ENCODE data around the gene TALDO1.
A peak's percentile ranks its signal among the peaks of the same experiment; 100 is the strongest.

The TALDO1 gene

DNA sequence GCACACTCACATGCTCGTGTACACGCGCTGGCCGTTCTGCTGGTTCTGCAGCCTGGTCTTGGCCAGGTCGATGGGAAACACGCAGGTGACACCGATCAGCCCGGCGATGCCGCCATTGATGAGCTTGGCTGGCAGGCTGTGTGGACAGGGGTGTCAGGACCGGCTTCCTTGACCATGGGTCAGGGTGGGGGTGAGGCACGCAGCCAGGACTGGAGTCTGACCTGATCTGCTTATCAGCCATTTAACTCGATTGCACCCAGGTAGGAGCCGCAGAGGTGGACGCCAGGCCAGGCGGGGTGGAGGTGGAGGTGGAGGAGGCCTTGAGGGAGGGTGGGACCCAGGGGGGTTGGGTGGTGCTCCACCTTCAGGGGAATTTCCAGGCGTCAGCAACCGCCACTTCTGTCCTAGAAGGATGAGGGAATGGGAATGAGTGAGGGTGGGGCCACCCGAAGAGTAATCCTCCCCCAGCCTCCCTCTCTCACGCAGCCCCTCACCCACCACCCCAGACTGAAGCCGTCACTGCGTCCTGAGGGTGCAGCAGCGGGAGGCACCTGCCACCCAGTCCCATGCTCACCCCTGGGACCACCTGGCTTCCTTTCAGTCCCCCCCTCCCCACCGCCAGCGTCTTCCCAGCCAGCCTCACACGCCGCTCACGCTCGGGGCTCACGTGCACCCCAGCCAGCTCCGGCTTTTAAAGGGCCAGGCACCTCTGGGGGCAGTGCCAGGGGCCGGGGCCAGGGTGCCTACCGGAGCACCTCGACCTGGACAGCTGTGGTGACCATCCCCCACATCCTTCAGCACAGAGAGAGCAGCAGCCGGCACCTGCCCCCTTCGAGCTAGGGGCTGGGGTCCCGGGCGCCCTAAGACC, 47.7 kb downstream of the TALDO1 start:
- Histone ChIP-seq H3K27me3 (ENCODE audit: control insufficient read depth, insufficient read depth, low read length) (no peaks in the 10 kb centered on the region), H3K27ac (ENCODE audit: low read length) (no peak overlapping the region), H3K4me3 (ENCODE audit: low read length) (no peak overlapping the region), H3K9me3 (ENCODE audit: control insufficient read depth, low read depth, low read length) (no peaks in the 10 kb centered on the region), H3K9ac (ENCODE audit: low read length) (no peak overlapping the region), H3K36me3 (ENCODE audit: control insufficient read depth, low read depth, low read length) (peaks cover 4% of the 10 kb centered on the region), H3K4me1 (ENCODE audit: control insufficient read depth, low read depth, low read length) (peaks cover 11% of the 10 kb centered on the region)

DNA sequence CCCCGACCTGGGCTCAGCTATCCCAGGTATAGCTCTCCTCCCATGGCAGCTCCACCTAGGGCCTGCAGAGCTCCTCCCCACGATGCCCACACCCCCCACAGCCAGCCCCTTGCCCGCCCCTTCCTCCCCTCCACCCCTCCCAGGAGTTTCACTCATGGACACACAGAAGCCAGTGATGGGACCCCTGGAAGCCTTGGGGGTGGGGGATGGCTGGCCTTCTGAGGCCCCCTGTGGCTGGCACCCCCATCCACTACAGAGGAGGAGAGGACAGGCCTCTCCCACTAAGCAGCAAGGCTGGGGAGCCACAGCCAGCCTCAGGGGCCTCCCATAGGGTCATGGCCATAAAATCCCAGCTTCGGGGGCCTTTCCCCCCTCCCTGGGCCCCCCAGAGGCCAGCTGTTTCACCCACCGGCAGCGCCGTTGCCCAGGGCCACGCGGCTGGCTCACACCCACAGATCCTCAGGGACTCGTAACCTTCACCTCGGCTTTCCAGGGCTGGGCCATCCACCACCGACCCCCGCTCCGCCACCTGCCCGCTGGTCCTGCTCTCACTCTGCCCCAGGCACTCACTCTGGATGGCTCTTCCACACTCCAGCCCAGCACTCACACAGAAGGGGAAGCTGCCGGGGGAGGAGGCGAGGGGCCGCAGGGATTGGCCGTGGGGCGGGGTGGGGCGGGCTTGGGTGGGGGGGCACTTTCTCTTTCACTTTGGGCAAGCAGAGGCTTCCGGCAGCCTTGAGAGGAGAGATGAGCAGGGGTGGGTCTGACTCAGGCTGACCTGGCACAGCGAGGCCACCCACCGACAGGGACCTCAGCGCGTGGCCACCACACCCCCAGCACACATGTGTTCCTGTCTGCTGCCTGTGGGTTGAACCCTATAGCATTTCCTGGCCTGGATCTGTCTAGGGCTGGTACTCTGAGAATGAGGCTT, 48.6 kb downstream of the TALDO1 start:
- Histone ChIP-seq H3K9ac (ENCODE audit: low read length) (no peak overlapping the region), H3K9me3 (ENCODE audit: control insufficient read depth, low read depth, low read length) (no peaks in the 10 kb centered on the region), H3K4me3 (ENCODE audit: low read length) (peak overlapping the region; percentile 21), H3K4me1 (ENCODE audit: control insufficient read depth, low read depth, low read length) (peaks cover 6% of the 10 kb centered on the region), H3K27ac (ENCODE audit: low read length) (no peak overlapping the region), H3K27me3 (ENCODE audit: control insufficient read depth, insufficient read depth, low read length) (no peaks in the 10 kb centered on the region), H3K36me3 (ENCODE audit: control insufficient read depth, low read depth, low read length) (peaks cover 4% of the 10 kb centered on the region)

DNA sequence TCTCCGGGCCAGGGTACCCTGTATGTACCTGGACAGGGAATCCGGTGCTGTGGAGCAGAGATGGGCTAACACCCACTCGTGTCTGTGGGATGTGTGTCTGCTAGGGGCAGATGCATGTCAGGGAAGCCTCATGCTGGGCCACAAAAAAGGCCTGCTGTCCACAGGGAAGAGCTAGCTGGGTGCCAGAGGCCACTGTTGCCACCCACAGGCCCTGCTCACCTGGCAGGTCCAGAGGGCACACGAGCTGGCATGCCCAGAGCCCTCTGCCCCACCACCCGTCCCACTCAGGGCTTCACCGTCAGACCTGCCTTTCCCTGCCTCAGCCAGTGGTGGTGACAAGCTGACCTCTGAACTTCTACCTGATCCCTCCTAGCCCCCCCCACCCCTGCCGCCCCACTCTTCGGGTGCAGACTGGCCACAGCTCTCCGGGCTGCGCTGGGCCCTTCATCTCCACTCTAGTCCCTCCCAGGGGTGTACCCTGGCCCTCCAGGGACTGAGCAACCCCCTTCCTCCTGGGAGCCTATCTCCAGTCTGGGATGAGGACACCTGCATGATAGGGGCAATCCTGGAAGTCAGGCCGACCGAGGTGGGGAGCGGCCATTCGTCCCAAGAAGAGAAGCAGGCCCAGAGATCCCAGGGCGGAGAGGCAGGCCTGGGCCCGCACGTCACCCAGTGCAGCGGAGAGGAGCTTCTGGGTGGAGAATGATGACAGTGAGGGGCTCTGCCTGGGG, 49.5 kb downstream of the TALDO1 start:
- Histone ChIP-seq H3K36me3 (ENCODE audit: control insufficient read depth, low read depth, low read length) (peaks cover 4% of the 10 kb centered on the region), H3K4me3 (ENCODE audit: low read length) (peak overlapping the region; percentile 65), H3K4me1 (ENCODE audit: control insufficient read depth, low read depth, low read length) (peaks cover 4% of the 10 kb centered on the region), H3K9me3 (ENCODE audit: control insufficient read depth, low read depth, low read length) (no peaks in the 10 kb centered on the region), H3K9ac (ENCODE audit: low read length) (peak overlapping the region; percentile 87), H3K27me3 (ENCODE audit: control insufficient read depth, insufficient read depth, low read length) (no peaks in the 10 kb centered on the region), H3K27ac (ENCODE audit: low read length) (no peak overlapping the region)

DNA sequence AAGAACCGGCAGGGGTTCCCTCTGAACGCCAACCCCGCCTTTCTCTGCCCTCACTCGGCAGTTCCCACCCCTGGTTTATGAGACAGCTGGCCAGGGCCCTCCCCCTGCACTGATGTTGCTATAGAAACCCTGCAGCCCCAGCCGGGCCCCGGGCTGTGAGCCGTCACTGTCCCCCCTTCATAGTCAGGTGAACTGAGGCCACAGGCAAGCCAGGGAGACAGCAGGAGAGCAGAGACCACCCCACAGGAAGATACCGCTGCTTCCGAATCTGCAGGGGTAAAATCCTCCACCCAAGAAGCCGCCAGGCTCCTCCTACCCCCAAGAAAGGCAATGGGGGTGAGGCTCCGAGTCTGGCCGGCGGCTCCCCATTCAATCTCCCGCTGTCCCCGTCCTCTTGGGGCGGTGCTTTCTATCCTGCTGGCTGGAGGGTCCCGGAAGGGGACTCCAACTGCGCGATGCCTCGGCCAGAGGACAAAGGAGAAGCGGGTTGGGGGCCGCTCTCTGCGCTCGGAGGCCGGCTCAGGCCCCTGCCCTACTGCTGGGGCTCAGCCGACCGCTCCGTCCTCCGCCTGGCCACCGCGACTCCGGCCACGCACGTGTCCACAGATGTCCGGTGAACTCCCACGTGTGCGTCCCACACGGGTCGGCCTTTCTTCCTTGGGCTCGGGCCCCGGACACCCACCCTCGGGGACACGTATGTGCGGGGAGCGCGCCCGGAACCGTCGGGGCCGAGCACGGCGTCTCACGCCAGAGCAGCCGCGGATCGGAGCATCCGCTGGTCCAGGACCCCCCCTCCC, 50.2 kb downstream of the TALDO1 start:
- Histone ChIP-seq H3K36me3 (ENCODE audit: control insufficient read depth, low read depth, low read length) (peaks cover 5% of the 10 kb centered on the region), H3K4me3 (ENCODE audit: low read length) (peak overlapping the region; percentile 65), H3K27me3 (ENCODE audit: control insufficient read depth, insufficient read depth, low read length) (no peaks in the 10 kb centered on the region), H3K27ac (ENCODE audit: low read length) (no peak overlapping the region), H3K4me1 (ENCODE audit: control insufficient read depth, low read depth, low read length) (peaks cover 4% of the 10 kb centered on the region), H3K9ac (ENCODE audit: low read length) (peak overlapping the region; percentile 87), H3K9me3 (ENCODE audit: control insufficient read depth, low read depth, low read length) (no peaks in the 10 kb centered on the region)

DNA sequence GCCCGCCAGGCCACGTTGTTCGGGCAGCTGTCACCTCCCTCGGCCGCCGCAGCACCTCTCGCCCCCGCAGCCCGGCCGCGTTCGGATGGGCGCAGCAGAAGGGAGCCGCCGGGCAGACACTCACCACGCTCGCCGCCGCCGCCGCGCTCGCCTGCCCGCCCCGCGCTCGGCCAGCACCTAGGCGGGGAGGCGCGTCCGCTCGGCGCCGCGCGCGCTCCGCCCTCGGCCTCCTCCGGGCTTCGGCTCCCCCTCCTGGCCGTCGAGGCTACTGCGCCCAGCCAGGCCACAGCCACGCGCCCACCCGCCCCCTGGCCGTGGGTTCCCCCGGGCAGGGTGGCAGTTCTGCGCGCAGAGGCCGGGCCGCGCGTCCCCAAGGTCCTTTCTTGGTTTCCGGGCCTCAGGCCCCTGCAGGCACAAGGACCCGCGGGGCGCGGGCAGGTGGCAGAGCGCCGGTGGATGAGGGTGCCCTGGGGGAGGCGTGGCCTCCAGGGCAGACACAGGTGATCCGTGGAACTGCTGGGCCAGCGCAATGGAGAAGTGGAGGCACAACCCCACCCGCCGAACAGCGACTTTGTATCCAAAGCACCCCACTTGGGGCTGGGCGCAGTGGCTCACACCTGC, 50.9 kb downstream of the TALDO1 start, which contains the start of gene SLC25A22:
Gene SLC25A22 (minus strand): TSS at position 189 of the 621 bp plus-strand sequence. CDS start 3,275 bp downstream, outside the sequence.
- Histone ChIP-seq H3K36me3 (ENCODE audit: control insufficient read depth, low read depth, low read length) (peaks cover 5% of the 10 kb centered on the region), H3K27ac (ENCODE audit: low read length) (no peak within 1 kb of the TSS), H3K4me1 (ENCODE audit: control insufficient read depth, low read depth, low read length) (peaks cover 4% of the 10 kb centered on the region)

DNA sequence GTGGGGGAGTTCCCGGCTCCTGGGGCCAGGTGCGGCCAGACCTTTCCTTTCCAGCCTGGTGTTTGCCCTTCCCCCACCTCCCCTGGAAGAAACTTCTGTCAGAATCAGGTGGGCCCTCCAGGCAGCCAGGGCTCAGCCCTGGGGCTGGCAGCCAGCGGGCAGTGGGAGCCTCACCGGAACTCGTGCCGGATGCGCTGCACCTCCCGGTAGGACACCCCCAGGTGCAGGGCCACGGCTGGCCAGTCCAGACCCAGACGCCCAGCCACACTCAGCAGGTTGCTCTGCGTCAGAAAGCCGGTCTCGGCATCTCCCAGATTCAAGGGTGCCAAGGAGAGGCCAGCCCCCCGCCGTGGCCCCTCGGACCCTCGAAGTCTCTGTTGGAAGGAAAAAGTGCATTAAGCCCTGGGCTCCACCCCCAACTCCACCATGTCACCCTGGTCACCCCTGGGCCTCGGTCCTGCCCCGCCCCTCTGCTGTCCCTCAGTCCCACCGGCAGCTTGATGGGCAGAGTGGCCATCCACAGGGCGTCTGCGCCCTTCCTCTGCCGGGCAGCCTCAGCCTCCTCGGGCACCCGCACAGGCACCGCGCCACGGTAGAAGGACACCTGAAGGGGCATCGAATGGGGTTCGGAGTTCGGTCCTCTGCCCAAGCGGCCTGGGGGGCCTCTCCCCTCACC, 52.5 kb downstream of the TALDO1 start:
- peaks cover 5% of the 10 kb centered on the region for H3K36me3 ChIP-seq (ENCODE audit: control insufficient read depth, low read depth, low read length)
- peaks cover 10% of the 10 kb centered on the region for H3K4me1 ChIP-seq (ENCODE audit: control insufficient read depth, low read depth, low read length)
- H3K9ac ChIP-seq (ENCODE audit: low read length), result no peak overlapping the region
- no peak overlapping the region for H3K27ac ChIP-seq (ENCODE audit: low read length)
- no peaks in the 10 kb centered on the region for H3K9me3 ChIP-seq (ENCODE audit: control insufficient read depth, low read depth, low read length)
- no peaks in the 10 kb centered on the region for H3K27me3 ChIP-seq (ENCODE audit: control insufficient read depth, insufficient read depth, low read length)
- no peak overlapping the region for H3K4me3 ChIP-seq (ENCODE audit: low read length)

More for the DNA sequence above, 50.9 kb downstream of the TALDO1 start, which contains the start of gene SLC25A22:
- Histone ChIP-seq H3K27me3 (ENCODE audit: control insufficient read depth, insufficient read depth, low read length) (no peaks in the 10 kb centered on the region), H3K4me3 (ENCODE audit: low read length) (peak within 1 kb of the TSS; percentile 65), H3K9ac (ENCODE audit: low read length) (peak within 1 kb of the TSS; percentile 87), H3K9me3 (ENCODE audit: control insufficient read depth, low read depth, low read length) (no peaks in the 10 kb centered on the region)

DNA sequence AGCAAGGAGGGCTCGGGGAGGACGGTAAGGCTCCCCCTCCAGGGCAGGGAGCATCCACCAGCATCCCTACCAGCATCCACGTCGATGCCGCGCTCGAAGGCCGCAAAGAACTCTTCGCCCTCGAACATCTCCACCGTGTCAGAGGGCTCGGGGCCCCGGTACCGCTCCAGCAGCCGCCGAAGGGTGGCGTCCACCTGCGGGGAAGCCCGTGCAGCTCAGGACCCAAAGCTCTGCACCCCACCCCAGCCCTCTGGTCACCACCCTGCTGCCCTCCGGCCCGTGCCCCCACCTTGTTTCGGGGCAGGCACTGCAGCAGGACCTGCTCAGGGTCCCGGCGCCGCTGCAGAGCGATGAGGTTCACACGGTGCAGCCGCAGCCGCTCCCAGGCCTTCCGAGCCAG, 53.2 kb downstream of the TALDO1 start:
- Histone ChIP-seq H3K36me3 (ENCODE audit: control insufficient read depth, low read depth, low read length) (peaks cover 5% of the 10 kb centered on the region), H3K4me3 (ENCODE audit: low read length) (no peak overlapping the region), H3K27ac (ENCODE audit: low read length) (no peak overlapping the region), H3K9ac (ENCODE audit: low read length) (no peak overlapping the region), H3K9me3 (ENCODE audit: control insufficient read depth, low read depth, low read length) (no peaks in the 10 kb centered on the region), H3K4me1 (ENCODE audit: control insufficient read depth, low read depth, low read length) (peaks cover 10% of the 10 kb centered on the region), H3K27me3 (ENCODE audit: control insufficient read depth, insufficient read depth, low read length) (no peaks in the 10 kb centered on the region)

DNA sequence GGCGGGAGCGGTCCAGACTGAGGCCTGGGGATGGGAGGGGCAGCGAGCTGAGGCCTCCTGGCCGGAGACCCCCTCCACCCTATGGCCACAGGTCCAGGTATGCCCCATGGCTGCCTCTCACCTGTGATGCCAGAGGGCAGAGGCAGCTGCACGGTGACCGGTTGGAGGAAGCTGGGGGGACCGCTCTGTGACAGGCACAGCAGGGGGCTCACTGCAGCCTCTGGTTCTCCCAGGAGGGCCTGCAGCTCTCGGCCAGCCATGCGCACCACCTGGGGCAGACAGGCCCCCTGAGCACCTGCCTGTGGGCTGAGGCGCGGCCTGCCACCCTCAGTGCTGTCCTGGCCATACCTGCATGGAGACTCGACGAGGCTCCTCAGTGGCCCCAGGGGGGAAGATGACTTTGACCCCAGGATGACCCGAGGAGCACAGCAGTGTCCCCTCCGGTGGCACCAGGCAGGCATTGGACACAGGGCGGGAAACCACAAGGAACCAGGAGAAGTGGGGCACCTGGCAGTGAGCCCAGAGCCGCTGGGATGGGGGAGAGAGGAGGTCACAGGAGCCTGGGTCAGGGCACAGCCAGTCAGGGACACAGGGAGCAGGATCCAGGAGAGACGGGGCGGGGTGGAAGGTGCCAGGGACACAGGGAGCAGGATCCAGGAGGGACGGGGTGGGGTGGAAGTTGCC, 54.0 kb downstream of the TALDO1 start:
- Histone ChIP-seq H3K9me3 (ENCODE audit: control insufficient read depth, low read depth, low read length) (no peaks in the 10 kb centered on the region), H3K4me1 (ENCODE audit: control insufficient read depth, low read depth, low read length) (peaks cover 10% of the 10 kb centered on the region), H3K27me3 (ENCODE audit: control insufficient read depth, insufficient read depth, low read length) (no peaks in the 10 kb centered on the region), H3K36me3 (ENCODE audit: control insufficient read depth, low read depth, low read length) (peaks cover 5% of the 10 kb centered on the region), H3K4me3 (ENCODE audit: low read length) (no peak overlapping the region), H3K27ac (ENCODE audit: low read length) (no peak overlapping the region), H3K9ac (ENCODE audit: low read length) (no peak overlapping the region)

DNA sequence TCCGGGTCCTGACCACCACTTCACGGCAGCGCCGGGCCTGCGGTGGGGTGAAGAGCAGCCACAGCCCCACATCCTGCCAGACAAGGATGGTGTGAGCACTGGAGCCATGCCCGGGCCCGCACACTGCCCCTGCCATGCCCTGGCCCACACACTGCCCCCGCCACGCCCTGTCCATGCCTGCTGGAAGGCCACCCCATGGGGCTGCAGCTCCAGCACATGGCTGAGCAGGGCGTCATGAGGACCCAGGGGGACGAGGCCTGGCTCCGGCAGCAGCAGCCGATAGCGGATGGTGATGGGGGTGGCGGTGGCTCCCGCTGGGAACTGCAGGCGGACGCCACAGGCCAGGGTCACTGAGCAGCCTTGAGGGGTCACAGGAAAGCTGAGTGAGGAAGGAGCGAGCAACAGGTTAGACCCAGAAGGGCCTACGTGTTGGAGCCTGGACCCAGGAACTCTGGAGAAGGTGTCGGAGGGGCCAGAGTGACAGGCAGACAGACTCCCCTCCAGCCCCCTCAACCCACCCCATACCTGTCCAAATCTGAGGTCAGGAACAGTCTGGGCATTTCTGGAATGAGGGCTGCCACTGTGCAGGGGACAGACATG, 54.9 kb downstream of the TALDO1 start:
- no peaks in the 10 kb centered on the region for H3K27me3 ChIP-seq (ENCODE audit: control insufficient read depth, insufficient read depth, low read length)
- H3K36me3 ChIP-seq (ENCODE audit: control insufficient read depth, low read depth, low read length), result peaks cover 5% of the 10 kb centered on the region
- no peaks in the 10 kb centered on the region for H3K9me3 ChIP-seq (ENCODE audit: control insufficient read depth, low read depth, low read length)
- no peak overlapping the region for H3K27ac ChIP-seq (ENCODE audit: low read length)
- H3K4me1 ChIP-seq (ENCODE audit: control insufficient read depth, low read depth, low read length), result peaks cover 5% of the 10 kb centered on the region
- no peak overlapping the region for H3K9ac ChIP-seq (ENCODE audit: low read length)
- no peak overlapping the region for H3K4me3 ChIP-seq (ENCODE audit: low read length)

Data from iPS-18a (cell line).